GM19023 (cell line): ENCODE data around the gene USP19.
A peak's percentile ranks its signal among the peaks of the same experiment; 100 is the strongest.

Experiments
- ATAC-seq: cut with Tn5 transposase; IDR thresholded peaks from one replicate; pipeline ENCODE4 v1.9.1; 2021; ENCODE audit warnings: mild to moderate bottlenecking, moderate library complexity; ENCODE audit not compliant: unreplicated experiment

USP19 gene, protein sequence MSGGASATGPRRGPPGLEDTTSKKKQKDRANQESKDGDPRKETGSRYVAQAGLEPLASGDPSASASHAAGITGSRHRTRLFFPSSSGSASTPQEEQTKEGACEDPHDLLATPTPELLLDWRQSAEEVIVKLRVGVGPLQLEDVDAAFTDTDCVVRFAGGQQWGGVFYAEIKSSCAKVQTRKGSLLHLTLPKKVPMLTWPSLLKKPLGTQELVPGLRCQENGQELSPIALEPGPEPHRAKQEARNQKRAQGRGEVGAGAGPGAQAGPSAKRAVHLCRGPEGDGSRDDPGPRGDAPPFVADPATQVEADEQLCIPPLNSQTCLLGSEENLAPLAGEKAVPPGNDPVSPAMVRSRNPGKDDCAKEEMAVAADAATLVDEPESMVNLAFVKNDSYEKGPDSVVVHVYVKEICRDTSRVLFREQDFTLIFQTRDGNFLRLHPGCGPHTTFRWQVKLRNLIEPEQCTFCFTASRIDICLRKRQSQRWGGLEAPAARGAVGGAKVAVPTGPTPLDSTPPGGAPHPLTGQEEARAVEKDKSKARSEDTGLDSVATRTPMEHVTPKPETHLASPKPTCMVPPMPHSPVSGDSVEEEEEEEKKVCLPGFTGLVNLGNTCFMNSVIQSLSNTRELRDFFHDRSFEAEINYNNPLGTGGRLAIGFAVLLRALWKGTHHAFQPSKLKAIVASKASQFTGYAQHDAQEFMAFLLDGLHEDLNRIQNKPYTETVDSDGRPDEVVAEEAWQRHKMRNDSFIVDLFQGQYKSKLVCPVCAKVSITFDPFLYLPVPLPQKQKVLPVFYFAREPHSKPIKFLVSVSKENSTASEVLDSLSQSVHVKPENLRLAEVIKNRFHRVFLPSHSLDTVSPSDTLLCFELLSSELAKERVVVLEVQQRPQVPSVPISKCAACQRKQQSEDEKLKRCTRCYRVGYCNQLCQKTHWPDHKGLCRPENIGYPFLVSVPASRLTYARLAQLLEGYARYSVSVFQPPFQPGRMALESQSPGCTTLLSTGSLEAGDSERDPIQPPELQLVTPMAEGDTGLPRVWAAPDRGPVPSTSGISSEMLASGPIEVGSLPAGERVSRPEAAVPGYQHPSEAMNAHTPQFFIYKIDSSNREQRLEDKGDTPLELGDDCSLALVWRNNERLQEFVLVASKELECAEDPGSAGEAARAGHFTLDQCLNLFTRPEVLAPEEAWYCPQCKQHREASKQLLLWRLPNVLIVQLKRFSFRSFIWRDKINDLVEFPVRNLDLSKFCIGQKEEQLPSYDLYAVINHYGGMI (N-terminal part only)

DNA sequence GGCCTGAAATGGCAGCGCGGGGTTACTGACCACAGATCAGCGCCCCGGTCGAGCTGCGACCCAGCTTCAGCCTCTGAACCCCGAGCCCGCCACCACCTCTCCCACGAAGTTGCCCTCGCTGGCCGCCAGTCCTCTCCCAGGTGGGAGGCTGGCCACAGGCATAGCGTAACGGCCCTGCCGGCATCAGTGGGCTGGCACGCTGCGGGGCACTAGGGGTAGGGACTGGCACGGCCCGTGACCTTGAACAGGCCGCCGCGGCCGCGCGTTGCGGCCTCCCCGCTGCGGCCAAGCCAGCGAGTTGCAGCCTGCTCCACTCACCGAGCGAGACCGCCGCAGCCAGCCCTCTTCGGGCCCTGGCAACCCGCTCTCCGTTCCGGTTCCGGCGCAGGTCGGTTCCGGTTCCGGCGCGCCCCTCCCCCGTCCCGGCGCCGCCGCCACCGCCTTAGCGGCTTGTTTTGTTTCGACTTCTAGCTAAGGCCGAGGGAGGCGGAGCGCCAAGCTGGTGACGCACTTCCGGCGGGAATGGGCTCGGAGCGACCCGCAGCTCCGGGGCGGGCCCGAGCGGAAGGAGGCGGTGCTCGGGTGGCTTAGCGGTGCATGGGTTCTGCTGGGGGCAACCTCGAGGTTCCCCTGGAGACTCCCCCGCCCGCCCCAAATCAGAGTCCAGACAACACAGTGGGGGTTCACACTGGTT, at the start of gene USP19:
TSS of gene USP19 (minus strand) at position 386 of the 694 bp plus-strand sequence. CDS start 1,678 bp downstream, outside the sequence.
- ATAC-seq: peak; percentile 88

DNA sequence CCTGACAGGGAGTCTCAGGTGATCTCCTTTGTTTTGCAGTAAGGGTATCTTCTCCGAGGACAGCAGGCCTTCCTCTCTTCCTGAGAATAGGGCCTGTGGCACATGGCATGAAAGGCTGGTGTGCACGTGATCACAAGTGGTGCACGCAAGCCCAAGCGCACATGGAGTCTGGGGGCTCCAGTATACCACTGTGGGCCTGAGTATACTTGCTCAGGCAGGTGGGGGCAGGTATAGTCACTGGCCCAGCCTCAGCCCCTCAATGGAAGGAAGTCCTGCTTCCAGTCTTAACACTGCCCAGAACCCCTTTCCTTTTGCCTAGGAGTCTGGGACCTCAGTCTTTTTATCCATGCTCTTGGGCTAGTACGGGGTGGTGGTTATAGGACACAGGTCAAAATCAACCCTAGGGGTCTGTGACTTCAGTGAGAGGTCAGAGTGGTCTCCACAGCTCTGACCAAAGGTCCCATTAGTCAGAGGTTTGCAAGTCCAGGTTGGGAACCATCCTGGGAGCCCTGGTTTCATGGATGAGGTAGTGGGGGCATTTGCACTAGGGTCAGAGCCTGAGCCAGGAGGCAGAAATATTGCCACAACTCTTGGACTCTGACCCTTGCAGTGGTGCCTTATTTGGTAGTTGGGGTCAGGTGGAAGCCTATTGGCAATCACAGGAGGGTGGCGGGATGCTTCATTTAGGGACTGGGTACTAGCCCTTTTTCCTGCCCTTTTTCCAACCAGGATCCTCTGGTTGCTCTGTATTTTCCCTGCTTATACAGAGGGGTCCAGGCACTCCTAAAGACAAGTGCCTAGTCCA, 46.3 kb upstream of the USP19 start:
- ATAC-seq: no peak

DNA sequence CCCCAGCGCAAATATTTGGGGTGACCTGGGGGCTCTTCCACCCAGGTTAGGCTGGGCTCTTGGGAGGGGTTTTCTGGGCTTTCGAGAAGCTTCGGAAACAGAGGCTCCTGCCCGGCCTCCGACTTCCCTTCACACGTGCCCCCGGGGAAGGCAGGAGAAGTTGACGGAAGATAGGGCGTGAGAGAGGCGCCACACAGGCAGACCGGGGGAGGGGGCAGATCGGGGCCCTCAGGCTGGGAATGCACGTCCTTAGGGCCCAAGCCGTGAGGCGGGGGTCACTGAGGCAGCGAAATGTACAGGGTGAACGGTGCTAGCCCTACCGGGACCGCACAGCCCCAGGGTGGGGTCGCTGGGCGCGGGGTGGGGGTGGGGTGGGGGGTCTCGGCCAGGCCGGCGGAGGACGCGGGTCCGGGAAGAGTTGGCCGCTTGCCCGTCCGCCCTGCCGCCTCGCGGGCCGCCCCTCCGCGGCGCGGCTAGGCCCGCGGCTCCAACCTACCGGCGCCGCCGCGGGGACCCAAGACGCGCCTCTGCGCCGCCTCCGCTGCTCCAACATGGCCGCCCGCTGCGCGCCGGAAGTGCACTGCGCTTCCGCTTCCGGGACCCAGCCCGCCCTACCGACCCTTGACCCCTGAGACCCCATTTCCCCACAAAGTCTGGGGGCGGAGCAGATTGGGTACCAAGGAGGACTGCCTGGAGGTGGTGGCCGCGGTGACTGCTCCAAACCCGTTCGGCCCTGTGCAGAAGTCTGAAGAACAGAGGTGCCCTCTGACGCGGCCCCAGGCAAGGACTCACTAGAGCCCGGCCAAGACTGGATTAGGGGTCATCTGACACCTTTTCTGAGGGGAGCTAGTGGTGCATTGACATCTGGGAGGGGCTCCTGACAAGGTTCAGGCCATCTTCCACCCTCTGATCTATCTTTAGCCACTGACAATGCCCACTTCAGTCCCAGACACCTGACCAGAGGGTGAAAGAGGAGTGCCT, 45.4 kb upstream of the USP19 start, which contains the start of gene CCDC71:
TSS of gene CCDC71 (minus strand) at position 561 of the 981 bp plus-strand sequence. CDS start 2,123 bp downstream, outside the sequence.
- peak; percentile 75 for ATAC-seq

DNA sequence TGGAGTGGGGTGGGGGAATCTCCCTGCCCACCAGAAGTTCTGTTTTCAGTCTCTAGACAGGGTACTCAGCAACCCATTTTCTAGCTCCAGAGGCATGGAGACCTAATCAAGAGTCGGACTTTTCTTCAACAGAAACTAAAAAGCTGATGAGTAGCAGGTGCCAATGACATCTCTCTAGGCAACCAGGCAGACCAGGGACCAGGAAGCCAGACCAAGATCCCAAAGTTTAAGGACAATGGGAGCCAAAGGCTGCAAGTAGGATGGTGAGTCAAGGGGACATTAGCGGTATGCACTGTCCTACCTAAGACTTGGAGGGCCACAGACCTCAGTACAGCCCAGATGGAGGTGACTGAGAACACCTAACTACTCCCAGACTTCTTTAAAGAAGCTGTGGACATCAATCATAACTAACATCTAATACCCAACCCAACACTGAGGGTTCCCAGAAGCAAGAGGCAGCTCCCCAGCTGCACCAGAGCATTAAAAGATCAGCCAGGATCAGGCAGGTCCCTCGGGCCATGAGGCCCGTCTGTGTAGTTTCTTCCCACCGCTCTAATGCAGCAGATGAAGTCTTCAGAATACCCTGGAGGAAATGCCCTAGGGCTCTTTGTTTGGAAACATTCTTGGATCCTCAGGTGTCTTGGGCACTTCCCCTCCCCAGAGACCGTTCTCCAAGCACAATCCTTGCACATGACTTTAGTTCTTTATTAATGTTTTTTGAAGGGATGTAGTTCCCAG, 44.5 kb upstream of the USP19 start:
- ATAC-seq: no peak

DNA sequence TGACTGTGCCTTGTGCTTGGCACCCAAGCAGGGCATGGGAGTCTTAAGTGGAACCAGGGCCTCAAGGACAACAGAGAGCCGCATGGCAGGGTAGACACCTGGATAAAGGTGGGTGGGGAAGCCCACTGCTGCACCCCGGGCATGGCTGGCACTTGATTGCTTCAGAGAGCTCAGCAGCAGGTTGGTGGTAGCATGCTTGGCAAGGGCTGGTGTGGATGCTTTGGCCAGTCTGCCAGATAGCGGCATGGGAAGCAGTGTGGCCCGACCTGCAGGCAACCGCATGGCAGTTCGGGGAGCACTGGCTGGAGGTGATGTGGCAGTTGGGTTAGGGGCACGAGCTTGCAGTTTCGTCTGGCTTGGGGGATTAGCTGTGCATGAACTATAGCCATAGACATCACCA, 43.0 kb upstream of the USP19 start:
- no peak for ATAC-seq

DNA sequence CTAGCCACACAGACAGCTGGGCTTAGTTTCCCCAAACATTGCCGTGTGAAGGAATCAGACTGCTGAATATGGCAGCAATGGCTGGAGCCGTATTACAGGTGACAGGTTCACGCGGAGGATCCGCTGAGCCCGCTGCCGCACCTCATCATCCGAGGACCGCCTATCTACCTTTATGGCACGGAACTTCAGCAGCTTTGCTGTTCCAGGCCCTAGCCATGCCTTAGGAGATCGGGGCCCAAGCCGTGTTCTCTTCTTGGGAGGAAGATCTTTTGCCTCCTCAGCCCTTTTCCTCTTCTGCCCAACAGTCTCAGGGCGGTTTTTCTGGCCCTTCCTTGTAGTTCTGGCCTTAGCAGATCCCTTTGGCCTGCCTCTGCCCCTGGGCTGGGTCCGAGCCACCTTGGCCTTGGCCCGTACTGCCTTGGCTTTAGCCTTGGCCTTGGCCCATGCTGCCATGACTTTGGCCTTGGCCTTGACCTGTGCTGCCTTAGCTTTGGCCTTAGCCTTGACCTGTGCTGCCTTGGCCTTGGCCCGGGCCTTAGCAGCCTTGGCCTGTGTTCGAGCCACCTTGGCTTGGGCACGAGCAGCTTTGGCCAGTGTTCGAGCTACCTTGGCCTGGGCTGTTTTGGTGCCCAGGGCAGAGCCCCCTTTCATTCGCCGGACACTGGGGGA, 42.3 kb upstream of the USP19 start:
- no peak for ATAC-seq

DNA sequence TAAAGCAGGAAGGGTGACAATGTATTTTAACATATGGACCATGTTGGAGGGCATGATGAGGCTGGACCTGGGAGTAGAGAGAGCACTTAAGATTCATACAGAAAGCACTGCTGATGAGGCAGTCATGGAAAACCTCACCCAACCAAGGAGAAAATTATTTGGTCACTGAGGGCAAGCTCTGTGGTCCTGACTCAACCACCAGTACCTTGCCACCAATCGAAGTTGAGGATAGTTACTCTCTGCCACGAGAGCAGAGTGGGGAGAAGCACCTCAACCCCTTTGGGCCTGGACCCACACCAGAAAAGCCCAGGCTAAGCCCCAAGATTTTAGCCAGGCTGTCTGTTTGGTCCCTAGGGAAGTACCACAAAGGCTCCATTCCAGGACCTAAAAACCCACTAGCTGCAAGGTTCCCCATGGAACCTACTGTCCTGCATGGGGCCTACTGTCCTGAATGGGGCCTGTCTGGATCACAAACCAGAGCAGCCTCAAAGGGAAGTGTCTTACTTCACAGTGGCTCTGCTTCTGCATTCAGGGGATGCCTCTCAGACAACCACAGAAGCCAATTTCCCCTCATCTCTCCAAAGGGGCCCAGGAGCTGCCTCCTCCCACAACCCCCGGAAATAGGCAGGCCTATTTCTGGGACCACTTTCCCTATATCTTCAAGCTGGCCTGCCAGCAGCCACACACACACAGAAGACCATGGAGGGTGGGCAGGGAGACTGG, 41.3 kb upstream of the USP19 start:
- ATAC-seq: no peak

DNA sequence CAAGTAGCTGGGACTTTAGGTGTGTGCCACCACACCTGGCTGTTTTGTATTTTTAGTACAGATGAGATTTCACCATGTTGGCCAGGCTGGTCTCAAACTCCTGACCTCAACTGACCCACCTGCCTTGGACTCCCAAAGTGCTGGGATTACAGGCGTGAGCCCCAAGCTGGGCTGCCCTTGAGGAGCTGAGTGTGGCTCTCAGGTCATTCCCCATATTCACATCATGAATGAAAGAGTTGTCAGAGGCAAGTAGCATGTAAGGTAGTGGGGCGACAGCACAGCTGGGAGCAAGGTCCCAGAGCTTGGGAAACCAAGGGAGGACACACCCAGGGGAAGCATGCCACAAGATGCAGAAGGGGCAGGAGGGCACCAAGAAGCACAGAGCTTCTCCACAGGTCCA, 40.6 kb upstream of the USP19 start:
- no peak for ATAC-seq

DNA sequence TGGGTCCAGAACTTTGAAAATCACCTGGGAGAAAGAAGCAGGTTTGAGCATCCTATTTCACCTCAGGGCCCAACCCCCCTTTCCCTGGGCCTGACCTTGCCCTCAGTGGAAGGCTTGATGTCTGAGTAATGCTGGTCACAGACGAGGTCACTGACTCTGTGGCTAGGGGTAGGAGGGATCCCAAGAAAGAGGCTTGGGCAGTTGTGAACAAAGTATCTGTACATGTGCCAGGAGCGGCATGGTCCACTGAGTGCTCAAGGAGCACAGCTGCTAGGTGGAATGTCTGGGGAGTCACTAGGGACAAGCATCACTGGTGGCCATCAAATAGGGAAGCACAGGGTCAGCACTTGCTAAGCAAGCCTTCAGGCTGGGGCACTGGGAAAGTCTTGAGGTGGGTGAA, 38.2 kb upstream of the USP19 start:
- no peak for ATAC-seq

DNA sequence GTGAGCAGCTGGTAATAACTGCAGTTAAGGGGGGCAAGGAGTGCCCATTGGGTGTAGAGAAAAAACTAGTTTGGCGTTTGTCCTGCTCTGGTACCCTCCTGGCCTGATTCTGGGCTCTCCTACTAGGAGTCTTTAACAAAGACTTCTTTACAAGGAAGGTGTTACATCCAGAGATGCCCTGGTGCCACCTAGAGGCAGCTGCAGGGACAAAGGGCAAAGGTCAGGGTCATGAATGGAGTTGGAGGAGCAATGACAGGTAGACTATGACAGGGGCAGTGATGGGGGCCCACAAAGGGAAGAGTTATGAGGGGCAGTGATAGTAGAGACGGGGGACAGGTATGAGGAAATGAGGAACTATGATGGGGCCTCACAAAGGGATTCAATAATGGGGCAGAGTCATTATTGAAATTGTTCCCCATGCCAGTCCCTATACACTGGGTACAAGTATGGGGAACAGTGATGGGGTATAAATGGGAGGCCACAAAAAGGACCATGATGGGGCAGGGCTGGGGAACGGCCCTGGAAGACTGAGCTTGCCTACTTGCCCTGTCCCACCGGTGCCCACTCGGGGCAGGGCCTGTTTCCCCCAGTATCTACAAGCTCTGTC, 37.6 kb upstream of the USP19 start:
- ATAC-seq: no peak

DNA sequence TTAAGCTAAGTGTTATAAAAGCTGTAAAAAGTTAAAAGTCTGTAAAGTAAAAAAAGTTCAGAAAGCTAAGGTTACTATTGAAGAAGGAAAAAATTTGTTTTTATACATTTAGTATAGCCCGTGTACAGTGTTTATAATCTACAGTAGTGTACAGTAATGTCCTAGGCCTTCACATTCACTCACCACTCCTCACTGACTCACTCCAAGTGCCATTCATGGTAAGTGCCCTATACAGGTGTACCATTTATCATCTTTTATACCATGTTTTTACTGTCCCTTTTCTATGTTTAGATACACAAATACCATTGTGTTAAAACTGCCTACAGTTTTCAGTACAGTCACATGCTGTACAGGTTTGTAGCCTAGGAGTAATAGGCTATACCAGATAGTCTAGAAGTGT, 36.7 kb upstream of the USP19 start:
- no peak for ATAC-seq

DNA sequence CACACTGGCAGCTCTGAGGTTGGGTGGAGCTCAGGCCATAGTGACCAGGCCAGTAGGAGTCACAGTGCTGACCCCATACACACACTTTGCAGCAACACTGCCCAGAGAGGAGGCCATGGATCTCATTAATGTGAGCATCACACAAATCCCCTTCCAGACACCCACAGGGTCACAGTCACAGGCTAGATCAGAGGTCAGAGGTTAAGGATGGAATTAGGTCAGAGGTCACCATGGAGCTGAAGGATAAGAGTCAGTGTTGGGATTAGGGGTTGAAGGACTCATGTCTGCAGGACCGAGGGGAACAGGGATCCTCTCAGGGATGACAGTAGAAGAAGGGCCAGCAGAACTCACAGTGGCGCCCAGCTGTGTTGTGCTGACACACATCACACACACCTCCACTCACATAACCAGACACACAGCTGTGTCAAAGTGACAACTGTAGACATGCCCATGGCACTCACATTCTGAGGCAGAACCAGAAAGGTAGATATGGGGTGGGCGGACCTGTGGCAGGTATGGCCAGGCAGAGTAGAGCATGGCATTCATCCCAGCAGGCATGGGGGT, 32.8 kb upstream of the USP19 start:
- ATAC-seq: no peak

DNA sequence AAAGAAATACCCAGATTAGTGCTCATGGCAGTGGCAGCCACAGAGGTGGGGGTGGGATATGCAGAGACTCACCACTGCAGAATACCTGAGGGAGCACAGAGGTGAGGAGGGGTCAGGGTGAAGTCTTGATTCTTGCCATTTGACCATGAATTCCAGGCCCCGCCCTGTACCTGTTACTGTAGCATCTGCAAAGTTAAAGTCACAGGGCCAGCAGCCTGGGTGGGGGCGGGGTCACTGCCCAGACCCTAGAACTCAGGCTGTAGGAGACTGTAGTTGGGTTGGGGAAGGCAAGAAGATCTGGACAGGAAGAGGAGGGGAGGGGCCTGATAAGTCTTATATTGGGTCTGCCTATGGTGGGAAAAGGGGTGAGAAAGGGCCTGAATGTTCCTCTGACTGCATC, 31.0 kb upstream of the USP19 start:
- ATAC-seq: no peak

DNA sequence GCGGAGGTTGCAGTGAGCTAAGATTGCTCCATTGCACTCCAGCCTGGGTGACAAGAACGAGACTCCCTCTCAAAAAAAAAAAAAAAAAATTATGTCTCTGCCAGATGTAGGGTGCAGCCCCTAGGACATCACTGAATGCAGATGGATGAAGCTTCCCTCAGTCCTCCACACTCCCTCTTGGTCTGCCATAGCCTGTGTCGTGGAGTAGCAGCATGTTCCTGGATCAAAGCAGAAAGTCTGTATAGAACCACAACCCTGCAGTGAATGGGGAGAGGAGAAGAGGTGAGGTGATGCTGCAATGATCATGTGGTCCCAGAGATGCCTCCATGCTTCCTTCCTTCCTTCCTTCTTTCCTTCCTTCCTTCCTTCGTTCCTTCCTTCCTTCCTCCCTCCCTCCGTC, 27.5 kb upstream of the USP19 start:
- no peak for ATAC-seq

DNA sequence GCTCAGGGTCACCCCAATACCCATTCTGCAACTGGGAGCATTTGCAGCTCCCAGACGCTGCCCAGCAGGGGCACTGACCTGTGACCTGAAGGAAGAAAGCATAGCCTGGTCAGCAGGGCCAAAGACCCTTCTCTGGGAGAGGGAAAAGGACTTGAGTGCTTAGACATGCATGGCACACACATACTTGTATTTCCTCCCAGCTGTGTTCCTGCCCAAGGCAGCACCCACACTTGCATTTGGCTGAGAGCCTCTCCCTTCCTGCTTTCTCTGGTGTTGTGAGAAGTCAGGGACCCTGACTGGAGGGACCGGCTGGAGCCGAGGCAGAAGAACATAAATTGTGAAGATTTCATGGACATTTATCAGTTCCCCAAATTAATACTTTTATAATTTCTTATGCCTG, 19.5 kb upstream of the USP19 start:
- no peak for ATAC-seq

DNA sequence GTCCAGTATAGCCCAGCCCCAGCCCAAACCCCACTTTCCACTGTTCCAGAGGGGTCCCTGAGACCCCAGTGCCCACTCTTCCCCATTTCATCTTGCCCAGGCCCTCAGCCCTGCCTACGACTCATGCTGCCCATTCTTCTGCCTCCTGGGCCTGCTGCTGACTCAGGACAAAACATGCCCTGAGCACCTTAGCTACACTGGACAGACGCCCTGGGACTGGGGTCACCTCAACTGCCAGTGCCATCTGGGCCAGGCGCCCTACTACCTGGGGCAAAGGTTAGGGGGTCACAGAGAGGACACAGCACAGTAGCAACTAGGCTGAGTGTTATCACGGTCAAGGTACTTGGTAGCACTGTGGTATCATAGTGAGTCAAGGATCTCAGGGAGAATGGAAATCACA, 14.9 kb upstream of the USP19 start:
- ATAC-seq: no peak
